Germinal center (tissue), 1 donor: ENCODE results near the gene C10orf90.

Experiments
- DNase-seq: peaks from one replicate; pipeline ENCODE4 v3.0.0; 2012; ENCODE audit warnings: mixed read lengths, low spot score

Gene C10orf90

GRCh38 chr10:126459878-126460481 is 210.5 kb downstream of the C10orf90 start:
- DNase-seq: no peak

GRCh38 chr10:126459032-126459831 is 211.3 kb downstream of the C10orf90 start:
- no peak for DNase-seq

GRCh38 chr10:126458466-126458865 is 212.0 kb downstream of the C10orf90 start:
- no peak for DNase-seq

DNA sequence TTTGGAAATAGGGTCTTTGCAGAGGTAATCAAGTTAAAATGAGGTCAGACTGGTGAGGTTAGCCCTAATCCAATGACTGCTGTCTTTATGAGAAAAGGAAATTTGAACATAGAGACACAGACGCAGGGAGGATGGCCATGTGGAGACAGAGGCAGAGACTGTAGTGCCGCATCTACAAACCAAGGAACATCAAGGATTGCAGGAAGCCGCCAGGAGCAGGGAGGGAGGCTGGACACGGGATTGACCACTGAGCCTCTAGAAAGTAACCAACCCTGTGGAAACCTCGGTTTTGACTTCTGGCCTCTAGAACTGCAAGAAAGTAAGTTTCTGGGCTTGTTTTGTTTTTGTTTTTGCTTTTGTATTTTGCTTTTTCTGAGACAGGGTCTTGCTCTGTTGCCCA is 213.9 kb downstream of the C10orf90 start:
- no peak for DNase-seq

DNA sequence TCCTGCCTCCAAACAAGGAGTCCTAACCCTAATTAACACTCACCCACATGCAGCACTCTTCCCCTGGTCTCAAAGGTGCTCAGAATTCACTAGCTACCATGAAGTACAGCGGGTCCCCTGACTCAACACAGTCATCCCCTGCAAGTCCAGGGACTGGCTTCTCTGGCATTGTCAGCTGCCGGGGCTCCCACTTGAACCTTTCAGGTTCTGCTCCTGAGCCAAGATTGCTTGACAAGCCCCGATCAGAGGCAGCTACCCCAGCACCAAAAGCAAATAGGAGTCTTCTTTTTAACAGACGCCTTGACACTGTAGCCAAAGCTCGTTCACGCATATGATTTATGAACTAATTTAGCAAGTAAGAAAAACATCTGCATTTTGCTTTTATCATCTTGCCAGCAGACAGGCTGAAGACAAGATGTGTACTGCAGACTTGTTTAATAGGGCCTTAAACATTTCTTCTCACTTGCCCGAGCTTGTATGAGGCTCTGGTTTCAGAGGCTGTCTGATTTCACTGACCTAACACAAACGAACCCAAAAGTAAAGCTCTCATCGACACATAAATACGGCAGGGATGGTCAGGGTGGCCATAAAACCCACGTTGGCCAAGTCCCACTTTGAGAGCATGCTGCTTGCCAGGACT is 214.6 kb downstream of the C10orf90 start:
- no peak for DNase-seq

DNA sequence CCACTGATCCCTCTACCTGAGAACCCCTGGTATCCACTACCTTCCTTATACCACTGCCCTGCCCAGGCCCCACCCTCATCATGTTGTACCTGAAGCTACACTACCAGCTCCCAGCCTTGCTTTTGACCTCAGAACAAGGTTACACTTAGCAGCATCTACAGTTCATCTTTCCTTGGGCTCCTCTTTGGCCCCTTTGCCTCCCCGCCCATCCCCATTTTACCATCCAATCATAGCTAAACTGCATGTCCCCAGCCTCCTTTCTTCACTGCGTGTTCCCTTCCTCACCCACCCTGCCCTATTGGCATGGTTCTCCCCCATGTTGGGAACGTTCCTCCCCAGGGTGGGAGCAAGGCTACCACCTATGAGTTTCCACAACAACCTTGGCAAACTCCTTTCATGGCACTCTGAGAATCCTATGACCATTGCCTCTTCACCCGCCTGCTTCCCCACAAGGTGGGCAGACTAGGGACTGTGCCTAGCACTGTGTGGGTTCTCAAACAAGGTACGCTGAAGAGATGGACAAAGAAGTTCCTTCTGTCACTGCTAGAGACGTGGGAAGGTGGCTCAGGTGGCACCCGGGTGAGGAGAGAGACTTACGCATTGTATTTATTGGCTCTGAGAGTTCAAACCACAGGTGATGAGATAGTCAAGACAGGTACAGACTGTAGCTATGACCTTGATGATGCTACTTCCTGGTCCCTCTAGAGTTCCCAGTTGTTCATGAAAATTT is 215.3 kb downstream of the C10orf90 start:
- DNase-seq: no peak

DNA sequence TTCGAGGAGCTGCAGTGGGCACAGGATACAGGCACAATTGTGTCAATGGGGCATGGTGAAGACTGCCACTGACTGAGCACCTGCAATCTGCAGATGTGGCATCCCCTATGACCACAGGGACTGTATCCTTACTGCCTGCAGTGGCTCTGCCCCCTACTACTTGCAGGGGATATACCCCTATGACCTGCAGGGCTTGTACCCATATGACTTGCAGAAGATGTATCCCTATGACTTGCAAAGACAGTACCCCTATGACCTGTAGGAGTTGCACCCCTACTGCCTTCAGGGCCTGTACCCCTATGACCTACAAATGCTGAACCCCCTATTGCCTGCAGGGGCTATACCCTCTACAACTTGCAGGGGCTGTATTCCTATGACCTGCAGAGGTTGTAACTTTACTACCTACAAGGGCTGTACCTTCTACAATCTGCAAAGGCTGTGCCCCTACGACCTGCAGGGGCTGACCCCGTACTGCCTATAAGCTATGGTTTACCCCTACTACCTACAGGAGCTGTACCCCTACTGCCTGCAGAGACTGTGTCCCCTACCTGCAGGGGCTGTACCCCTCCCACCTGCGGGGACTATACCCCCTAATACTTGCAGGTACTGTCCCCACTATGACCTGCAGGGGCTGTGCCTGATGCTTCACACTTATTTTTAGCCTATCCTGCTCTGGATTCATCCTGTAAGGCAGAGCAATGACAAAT is 216.3 kb downstream of the C10orf90 start:
- DNase-seq: no peak

DNA sequence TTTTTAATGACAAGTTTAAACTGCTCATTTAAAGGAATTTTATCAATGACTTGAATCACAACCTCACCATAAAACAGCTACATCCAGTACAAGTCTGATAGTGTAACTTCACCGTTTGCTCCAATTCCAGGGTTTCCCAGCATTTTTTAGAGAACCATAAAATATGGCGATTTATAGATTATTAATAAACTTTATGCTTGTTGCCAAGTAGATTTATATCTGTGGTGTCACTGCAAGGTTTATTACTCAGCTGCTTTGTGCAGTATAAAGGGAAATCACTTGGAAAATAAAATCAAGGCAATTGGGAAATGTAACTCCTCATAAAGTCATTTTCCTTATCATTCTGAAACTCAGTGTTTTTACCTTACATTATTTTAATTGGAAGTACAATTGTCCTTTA is 218.2 kb downstream of the C10orf90 start:
- no peak for DNase-seq

- DNase-seq: no peak
These were observed 222.4 kb downstream of the C10orf90 start for GRCh38 chr10:126448091-126448490.

- no peak for DNase-seq
These were observed 230.6 kb downstream of the C10orf90 start for GRCh38 chr10:126439942-126440341.

GRCh38 chr10:126438407-126438783 is 232.1 kb downstream of the C10orf90 start:
- DNase-seq: no peak

DNA sequence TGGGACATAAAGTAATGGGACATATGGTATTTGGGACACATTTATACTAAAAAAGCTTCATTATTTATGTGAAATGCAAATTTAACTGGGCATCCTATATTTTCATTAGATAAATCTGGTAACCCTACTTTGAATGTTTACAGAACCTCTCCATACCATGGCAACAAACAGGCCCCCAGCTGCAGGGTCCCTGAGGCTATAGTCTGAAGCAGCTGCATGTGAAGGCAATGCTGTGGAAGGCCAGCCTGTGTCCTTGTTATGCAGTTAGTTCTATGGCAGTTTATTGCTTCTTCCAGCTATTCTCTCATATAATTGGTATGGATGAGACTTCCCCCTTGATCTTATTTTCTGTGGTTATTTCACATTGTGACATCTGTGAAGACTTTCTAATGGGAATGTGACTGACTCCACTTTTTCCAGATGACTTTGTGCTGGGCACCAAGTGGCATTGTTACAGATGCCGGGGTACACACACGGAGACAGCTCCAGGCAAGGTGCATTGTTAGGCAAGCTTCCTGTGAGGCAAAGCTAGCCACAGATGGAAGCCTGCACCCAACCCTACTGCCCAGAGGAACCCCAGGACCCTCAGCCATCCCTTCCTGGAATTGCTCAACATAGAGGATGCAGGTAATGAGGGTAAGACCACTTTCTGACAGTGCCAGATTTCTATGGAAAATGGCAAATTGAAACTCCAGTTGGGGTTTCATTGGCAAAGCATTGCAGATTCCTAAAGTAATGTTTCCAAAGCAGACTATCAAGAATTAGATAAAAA is 232.7 kb downstream of the C10orf90 start:
- DNase-seq: no peak

DNA sequence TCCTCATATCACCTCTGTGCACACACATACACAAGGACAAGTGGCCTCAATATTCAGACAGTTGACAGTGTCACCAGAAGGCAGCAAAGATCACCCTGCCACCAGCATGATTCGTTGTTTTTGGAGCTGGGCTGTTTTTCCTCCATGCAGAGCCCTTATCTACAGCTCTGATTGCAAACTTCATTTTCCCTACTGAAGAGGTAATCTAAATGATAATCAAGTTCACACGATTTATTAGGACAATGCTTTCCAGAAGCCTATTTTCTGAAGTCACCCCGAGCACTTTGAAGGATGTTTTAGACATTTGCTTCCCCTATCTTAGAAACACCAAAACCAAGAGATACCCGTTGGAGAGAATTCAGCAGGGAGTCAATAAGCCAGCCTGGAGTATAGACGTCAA is 236.3 kb downstream of the C10orf90 start:
- no peak for DNase-seq

DNA sequence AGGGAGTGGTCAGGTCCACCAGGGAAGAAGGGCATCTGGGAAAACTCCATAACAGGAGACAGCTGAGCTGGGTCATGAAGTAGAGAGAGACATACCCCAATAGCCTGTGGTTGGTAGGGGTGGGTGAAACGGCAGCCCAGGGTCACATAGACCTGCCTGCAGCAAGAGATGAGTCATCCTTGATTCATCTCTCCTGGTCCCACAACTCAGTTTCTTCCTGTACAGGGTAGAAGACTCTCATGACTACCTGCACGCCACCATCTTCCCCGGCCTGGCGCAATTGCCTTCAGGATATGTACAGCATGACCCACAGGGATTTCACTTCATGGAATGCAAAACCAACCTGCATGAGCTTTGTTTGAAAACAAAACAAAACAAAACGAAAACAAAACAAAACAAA is 237.1 kb downstream of the C10orf90 start:
- no peak for DNase-seq

DNA sequence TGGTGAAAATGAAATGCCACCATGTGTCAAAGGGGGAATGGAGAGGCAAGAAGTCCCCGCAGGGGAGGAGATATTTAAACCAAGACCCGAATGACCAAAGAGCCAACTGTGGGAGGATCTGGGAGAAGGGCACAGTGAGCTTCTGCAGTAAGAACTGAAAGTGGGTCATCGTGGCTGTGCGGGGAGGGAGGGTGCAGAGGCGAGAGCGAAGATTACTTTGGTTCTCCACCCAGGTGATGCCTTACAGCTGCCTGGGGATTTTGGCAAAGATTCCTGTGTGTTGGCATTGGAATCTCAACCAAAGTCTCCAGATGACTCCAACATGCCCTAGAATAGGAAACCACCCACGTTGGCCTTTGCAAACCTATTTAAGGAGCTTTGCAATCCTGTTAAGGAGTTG is 238.0 kb downstream of the C10orf90 start:
- DNase-seq: no peak

DNA sequence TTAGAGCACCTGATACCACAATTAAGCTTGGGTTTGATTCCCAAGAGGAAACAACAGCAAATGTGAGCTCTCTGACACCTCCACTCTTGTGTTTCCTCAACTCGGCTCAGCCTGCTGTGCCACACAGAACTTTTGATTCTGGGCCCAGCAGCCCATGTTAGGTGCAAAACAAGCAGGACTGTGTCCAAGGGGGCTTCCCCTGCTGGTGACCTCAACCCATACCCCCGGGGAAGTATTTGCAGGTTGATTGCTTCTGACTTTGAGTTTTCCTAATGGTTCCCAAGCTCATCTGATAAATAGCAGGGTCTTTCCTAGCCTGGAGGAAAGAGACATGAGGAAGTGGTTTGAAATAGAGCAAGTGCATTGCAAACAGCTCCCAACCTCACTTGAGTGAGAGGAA is 238.7 kb downstream of the C10orf90 start:
- no peak for DNase-seq

DNA sequence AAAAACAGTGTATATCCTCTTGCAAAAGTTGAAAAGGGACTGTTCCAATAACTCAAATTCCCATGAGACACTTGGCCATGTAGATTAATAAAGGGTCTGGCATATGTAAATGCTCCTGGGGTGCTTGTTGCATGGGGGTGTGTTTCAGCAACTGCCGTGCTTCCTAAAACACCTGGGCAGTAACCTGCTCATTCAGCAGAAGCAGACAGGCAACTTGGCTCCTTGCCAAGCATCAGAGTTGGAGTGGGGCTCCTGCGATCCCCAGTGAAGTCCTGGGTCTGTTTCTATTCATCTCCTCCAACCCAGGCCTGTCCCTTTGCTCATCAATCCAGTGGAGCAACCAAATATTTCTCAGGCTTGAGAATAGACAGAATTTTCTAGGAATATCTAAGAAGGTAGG is 240.0 kb downstream of the C10orf90 start:
- DNase-seq: no peak

DNA sequence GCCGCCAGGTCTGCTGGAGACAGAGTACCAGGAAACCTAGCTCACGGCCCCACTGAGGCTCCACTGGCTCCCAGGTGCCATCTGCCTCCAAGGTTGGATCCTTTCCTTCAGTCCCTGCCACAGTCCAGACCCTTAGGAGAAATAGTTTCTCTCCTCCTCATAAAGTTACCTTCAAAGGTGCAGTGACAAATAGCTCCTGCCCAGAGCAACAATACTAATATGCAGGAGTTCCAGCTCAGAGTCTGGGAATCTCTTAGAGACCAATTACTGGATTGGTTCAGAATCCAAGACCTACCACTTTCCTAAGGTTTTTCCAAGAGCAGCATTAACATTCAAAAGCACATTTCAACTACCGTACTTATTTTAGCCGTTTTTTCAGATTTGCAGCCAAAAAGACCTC is 241.2 kb downstream of the C10orf90 start:
- no peak for DNase-seq

DNA sequence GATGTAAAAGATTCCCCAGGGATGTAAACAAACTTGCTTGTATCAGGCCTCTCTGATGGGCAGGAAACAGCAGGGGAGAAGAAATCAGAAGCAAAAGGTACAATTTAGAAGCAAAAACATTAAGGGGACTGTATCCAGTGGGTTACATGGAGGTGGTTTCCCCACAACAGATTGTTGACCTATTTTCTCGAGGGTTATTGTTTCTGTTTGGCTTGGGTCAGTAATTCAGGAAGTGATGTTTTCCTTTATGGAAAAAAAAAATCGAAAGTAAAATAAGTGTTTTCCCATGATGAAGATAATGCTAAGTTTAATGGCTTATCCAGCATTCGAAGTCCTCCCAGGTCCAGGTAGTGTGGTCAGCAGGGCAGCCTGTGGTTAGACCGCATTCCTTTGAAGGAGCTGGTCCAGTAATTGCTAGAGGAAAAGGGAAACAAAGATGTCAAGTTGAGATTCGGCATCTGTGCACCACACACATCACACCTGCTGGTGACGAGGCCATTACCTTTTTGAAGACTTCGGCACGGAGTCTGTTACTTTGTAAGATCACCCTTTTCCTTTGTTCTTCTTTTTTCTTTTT is 244.9 kb downstream of the C10orf90 start:
- no peak for DNase-seq

DNA sequence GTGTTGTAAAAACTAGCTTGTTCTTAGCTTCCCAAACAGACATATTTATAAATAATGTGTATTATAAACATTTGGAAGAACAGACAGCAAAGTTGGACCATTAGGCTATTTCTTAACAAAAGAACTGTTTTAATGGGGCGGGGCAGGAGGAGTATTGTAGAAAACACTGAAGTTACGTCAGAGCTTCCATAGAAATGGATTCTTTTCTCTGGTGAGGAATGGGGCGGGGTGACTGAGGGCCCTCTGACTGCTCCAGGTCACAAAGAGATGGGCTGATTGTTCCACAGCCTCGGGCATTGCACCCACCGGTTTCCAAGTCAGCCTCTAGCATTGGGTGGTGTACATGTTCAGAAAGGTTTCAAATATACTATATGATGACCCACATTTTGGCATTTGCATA is 245.5 kb downstream of the C10orf90 start:
- no peak for DNase-seq
